ENCODE measurements around the gene NID2.

NID2 gene

DNA sequence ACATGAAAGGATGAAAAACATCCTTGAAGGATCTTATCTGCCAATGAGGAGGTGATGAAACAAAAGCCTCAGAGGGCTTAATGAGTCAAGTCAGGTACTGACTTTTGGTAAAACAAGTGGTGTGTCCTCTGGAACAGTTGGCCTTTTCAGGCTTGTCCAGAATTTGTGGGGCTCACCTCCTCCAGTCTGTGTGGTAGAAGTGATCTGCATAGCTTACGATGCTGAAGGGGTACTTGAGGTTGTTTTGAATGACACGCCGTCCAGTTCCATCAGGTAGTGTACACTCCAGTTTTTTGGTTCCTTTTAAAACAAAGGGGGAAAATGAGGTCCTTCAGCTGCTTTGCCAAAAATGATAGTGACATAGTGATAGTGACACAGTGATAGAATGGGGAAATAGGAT is 62.5 kb downstream of the NID2 start:
- Histone ChIP-seq H3K9me3 (no peaks in the 10 kb centered on the region), H3K27me3 (no peaks in the 10 kb centered on the region), H3K4me3 (ENCODE audit: low read depth in 1 of 2, low read length in 1 of 2) (no peak overlapping the region), H3K27ac (no peak overlapping the region), H3K4me1 (ENCODE audit: control insufficient read depth in 1 of 2, insufficient read depth in 1 of 2, low read depth in 1 of 2, low read length in 1 of 2) (no peaks in the 10 kb centered on the region), H3K36me3 (peaks cover 100% of the 10 kb centered on the region)
- TF ChIP-seq, protein P1, sequence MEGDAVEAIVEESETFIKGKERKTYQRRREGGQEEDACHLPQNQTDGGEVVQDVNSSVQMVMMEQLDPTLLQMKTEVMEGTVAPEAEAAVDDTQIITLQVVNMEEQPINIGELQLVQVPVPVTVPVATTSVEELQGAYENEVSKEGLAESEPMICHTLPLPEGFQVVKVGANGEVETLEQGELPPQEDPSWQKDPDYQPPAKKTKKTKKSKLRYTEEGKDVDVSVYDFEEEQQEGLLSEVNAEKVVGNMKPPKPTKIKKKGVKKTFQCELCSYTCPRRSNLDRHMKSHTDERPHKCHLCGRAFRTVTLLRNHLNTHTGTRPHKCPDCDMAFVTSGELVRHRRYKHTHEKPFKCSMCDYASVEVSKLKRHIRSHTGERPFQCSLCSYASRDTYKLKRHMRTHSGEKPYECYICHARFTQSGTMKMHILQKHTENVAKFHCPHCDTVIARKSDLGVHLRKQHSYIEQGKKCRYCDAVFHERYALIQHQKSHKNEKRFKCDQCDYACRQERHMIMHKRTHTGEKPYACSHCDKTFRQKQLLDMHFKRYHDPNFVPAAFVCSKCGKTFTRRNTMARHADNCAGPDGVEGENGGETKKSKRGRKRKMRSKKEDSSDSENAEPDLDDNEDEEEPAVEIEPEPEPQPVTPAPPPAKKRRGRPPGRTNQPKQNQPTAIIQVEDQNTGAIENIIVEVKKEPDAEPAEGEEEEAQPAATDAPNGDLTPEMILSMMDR (IDR thresholded peaks at IDR 0.05) = no peak

DNA sequence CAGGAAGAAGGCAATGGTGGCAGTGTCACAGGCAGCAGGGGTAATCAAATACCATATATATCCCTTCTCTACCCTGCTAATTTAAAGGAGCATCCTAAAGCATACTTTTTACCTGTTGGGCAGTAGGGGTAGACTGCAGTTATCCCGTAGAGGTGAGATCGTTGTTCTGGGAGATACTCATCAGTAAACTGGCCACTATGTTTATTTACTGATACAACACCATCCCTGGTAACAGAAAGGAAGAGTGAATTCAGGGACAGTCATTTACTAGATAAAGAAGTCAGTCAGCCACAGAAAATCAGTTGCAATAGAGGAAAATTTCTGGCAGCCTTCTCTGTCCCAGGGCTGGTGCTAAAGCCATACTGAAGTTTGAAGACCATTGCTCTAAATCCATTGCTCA is 63.2 kb downstream of the NID2 start:
- no peaks in the 10 kb centered on the region for H3K9me3 ChIP-seq
- H3K27me3 ChIP-seq = no peaks in the 10 kb centered on the region
- H3K27ac ChIP-seq = no peak overlapping the region
- H3K36me3 ChIP-seq = peaks cover 100% of the 10 kb centered on the region
- no peak overlapping the region for H3K4me3 ChIP-seq (ENCODE audit: low read depth in 1 of 2, low read length in 1 of 2)
- H3K4me1 ChIP-seq (ENCODE audit: control insufficient read depth in 1 of 2, insufficient read depth in 1 of 2, low read depth in 1 of 2, low read length in 1 of 2) = no peaks in the 10 kb centered on the region
- TF ChIP-seq, protein P1 (IDR thresholded peaks at IDR 0.05) = no peak

DNA sequence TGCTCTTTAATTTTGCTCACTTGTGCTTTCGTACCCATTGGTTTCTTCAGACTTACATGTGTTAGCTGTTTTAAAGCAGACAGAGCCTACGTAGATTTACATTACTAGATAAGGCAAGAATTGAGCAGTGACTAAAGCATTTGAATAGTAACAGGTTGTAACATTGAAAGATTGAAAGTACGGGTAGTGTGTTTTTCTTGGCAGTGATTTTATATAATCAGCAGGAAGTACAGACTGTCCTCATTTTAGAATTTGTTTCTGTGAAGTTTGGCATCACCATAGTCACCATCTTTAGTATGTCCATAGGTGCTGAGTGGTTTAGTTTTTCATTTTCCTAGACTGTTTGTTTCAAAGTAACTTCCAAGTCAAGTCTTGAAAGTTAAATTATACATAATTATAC is 65.5 kb downstream of the NID2 start:
- Histone ChIP-seq H3K27ac (no peak overlapping the region), H3K4me3 (ENCODE audit: low read depth in 1 of 2, low read length in 1 of 2) (no peak overlapping the region), H3K36me3 (peaks cover 90% of the 10 kb centered on the region), H3K27me3 (no peaks in the 10 kb centered on the region), H3K4me1 (ENCODE audit: control insufficient read depth in 1 of 2, insufficient read depth in 1 of 2, low read depth in 1 of 2, low read length in 1 of 2) (no peaks in the 10 kb centered on the region), H3K9me3 (no peaks in the 10 kb centered on the region)
- TF ChIP-seq, protein P1 (IDR thresholded peaks at IDR 0.05) = no peak

DNA sequence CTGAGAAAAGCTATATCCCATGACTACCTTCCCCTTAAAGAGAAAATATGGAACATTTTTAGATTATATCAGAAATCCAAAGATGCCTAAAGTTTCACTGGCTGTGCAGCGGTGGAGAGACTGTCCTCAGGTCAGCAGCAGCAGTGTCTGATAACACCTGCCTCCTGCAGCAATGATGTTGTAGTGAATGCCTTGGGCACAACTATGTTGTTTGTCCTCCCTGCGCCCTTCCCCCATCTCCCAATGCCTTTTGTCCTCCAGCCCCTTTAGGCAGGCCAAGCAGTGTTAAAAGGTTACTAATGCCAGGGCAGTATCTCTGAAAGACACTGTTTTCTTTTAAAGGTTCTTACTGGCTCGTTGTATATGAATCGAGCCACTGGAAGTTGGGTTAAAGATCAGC is 66.3 kb downstream of the NID2 start:
- Histone ChIP-seq H3K9me3 (no peaks in the 10 kb centered on the region), H3K27me3 (no peaks in the 10 kb centered on the region), H3K4me3 (ENCODE audit: low read depth in 1 of 2, low read length in 1 of 2) (no peak overlapping the region), H3K27ac (no peak overlapping the region), H3K36me3 (peaks cover 89% of the 10 kb centered on the region), H3K4me1 (ENCODE audit: control insufficient read depth in 1 of 2, insufficient read depth in 1 of 2, low read depth in 1 of 2, low read length in 1 of 2) (no peaks in the 10 kb centered on the region)
- TF ChIP-seq, protein P1 (IDR thresholded peaks at IDR 0.05) = no peak

DNA sequence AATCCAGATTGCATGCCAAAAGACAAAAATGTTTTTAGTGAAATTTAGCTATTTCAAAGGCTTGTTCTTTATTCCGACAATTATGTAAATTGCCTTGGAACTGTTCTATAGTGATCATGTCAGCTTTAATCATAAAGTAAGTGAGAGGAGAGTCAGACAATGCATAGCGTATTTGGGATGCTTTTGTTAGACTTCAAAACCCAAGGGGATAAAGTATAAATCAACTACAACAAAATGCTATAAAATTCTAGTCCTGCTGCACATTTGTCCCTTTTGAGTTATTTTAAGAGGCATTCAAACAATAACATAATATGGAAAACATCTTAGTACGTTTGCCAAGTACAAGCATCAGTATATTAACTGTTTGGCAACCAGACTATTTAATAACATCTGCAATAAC is 68.2 kb downstream of the NID2 start:
- Histone ChIP-seq H3K36me3 (peaks cover 71% of the 10 kb centered on the region), H3K27ac (no peak overlapping the region), H3K4me1 (ENCODE audit: control insufficient read depth in 1 of 2, insufficient read depth in 1 of 2, low read depth in 1 of 2, low read length in 1 of 2) (no peaks in the 10 kb centered on the region), H3K4me3 (ENCODE audit: low read depth in 1 of 2, low read length in 1 of 2) (no peak overlapping the region), H3K9me3 (no peaks in the 10 kb centered on the region), H3K27me3 (no peaks in the 10 kb centered on the region)
- TF ChIP-seq, protein P1 (IDR thresholded peaks at IDR 0.05) = no peak

DNA sequence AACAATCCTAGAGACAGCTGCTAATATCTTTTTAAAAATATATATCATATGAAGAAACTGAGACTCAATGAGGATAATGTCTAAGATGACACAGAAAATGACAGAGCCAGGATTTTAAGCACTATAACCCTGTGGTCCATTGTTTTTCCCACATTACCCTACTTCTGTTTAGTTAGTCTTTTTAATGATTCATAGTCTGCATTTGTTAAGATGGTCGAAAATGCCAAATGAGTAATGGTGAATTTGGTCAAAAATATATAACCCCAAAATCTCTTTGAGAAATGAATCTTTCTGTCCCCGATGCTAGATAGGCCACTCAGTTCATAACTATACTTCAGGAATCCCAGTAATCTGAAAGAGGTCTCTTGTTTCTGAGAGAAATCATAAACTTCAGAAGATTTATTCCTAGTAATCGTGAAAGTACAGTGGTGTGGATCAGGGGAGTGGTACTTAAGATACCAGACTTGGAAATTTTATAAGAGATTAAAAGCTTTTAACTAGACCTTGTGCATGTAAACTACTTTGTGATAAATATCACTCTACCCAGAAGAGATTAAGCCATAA is 68.8 kb downstream of the NID2 start:
- Histone ChIP-seq H3K9me3 (no peaks in the 10 kb centered on the region), H3K27ac (no peak overlapping the region), H3K4me3 (ENCODE audit: low read depth in 1 of 2, low read length in 1 of 2) (no peak overlapping the region), H3K36me3 (peaks cover 65% of the 10 kb centered on the region), H3K27me3 (no peaks in the 10 kb centered on the region), H3K4me1 (ENCODE audit: control insufficient read depth in 1 of 2, insufficient read depth in 1 of 2, low read depth in 1 of 2, low read length in 1 of 2) (no peaks in the 10 kb centered on the region)
- TF ChIP-seq, protein P1 (IDR thresholded peaks at IDR 0.05) = no peak
